Liver (tissue), 3 donors: ENCODE results near the gene PCDHGA3.

ENCODE experiments used
- CTCF ChIP-seq: fragments of 150-350 bp; IDR thresholded peaks from 2 replicates; pipeline ENCODE4 v1.5.1; 2017; ENCODE audit warnings: improper control_type of control experiment, low read depth, low read length; ENCODE audit not compliant: missing input control
- MAX ChIP-seq: IDR thresholded peaks from 2 replicates; pipeline ENCODE4 v1.6.1; 2016; ENCODE audit warnings: antibody characterized with exemption
- RAD21 ChIP-seq, 2 donors: IDR thresholded peaks; 2 replicates each; pipeline ENCODE4 v1.6.1; 2016; ENCODE audit warnings: antibody characterized with exemption in 2 of 2, mild to moderate bottlenecking in 2 of 2
- REST ChIP-seq: IDR thresholded peaks from 2 replicates; pipeline ENCODE4 v1.6.1; 2016; ENCODE audit warnings: antibody characterized with exemption, mild to moderate bottlenecking
- SP1 ChIP-seq: IDR thresholded peaks from 2 replicates; pipeline ENCODE4 v1.6.1; 2018; ENCODE audit warnings: antibody characterized with exemption, mild to moderate bottlenecking
- TAF1 ChIP-seq: conservative IDR thresholded peaks from 2 replicates; pipeline ENCODE4 v1.6.1; 2016; ENCODE audit warnings: antibody characterized with exemption, mild to moderate bottlenecking
- donor health status: healthy.
- donor health status: healthy.

- TF ChIP-seq CTCF, result no peak
- TF ChIP-seq TAF1, result no peak
- no peak for TF ChIP-seq REST
- no peak for TF ChIP-seq RAD21 (IDR thresholded peaks at IDR 0.05)
- TF ChIP-seq SP1, result no peak
- no peak for TF ChIP-seq MAX
Measured at GRCh38 chr5:141362719-141363118, 19.1 kb downstream of the PCDHGA3 start.
